Measurements from ENCODE around the gene RNF39. TPM values are rescaled to one million over a fixed set of nuclear protein-coding genes. Genes with fewer than 3 reads are reported as not detected.

Gene RNF39
- total and polyA plus RNA-seq, 2 of the 4 experiments (the other 2 are of a cell fraction), result not detected

DNA sequence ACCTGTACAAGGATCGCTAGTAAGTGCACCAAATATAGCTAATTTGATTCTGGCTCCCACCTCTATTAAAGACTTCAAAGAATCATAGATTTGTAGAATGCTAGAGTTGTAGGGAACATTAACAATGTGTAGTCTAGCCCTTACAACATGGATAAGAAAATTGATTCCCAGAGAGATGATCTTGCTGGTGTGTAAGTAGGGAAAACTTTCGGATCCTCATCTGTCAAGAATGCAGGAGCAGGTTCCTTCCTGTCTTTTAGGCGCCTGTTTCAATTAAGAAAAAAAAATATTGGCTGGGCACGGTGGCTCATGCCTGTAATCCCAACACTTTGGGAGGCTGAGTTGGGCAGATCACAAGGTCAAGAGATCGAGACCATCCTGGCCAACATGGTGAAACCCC lies 12.3 kb upstream of the RNF39 start:
- no peak overlapping the region for H3K4me2 ChIP-seq (ENCODE audit: low read depth, low read length)
- ATAC-seq (ENCODE audit: low read depth), result no peak
- no peak for DNase-seq
- no peak overlapping the region for H4K5ac ChIP-seq (ENCODE audit: low read depth, low read length)
- H4K8ac ChIP-seq (ENCODE audit: low read depth in 2 of 2, low read length in 2 of 2), result no peak overlapping the region
- no peak overlapping the region for H3K23ac ChIP-seq (ENCODE audit: low read depth, low read length)
- no peaks in the 10 kb centered on the region for H3K9me3 ChIP-seq (ENCODE audit: control insufficient read depth, insufficient read depth, low read length)
- H3K14ac ChIP-seq (replicated peaks; ENCODE audit: low read depth, low read length), result no peak overlapping the region
- no peak overlapping the region for H3K18ac ChIP-seq (ENCODE audit: low read depth, low read length)
- no peak overlapping the region for H3K56ac ChIP-seq (ENCODE audit: extremely low read depth, insufficient read depth, low read length)
- H3K9ac ChIP-seq (ENCODE audit: low read depth, low read length), result no peak overlapping the region
- no TSS peak for BruUV-seq (replicated peaks)
- peaks cover 3% of the 10 kb centered on the region for H3K4me1 ChIP-seq (ENCODE audit: control insufficient read depth, insufficient read depth, low read length)
- H3K36me3 ChIP-seq (ENCODE audit: control insufficient read depth, insufficient read depth, low read length), result no peaks in the 10 kb centered on the region
- H2AK9ac ChIP-seq (replicated peaks; ENCODE audit: low read depth, low read length, poor library complexity), result no peak overlapping the region
- H2BK20ac ChIP-seq (ENCODE audit: low read depth, low read length), result no peak overlapping the region
- no peak overlapping the region for H3K4ac ChIP-seq (ENCODE audit: low read depth, low read length)
- no peak overlapping the region for H4K91ac ChIP-seq (ENCODE audit: insufficient read depth, low read depth, low read length)
- H2AK5ac ChIP-seq (ENCODE audit: low read depth, low read length), result no peak overlapping the region
- no peak overlapping the region for H3K27ac ChIP-seq (ENCODE audit: insufficient read depth, low read length)
- in situ Hi-C loops (cut with MboI; ENCODE audit: low sequenced_read_pairs) (no loop called here), intact Hi-C loops (cut with micrococcal nuclease) (no loop called here), dilution Hi-C loops (cut with HindIII; ENCODE audit: low sequenced_read_pairs, unreplicated experiment) (no loop called here)
- H2BK5ac ChIP-seq (ENCODE audit: low read depth, low read length, poor library complexity, severe bottlenecking), result no peak overlapping the region
- no peaks in the 10 kb centered on the region for H3K79me1 ChIP-seq (ENCODE audit: low read depth in 1 of 2, low read length in 2 of 2)
- no peaks in the 10 kb centered on the region for H4K20me1 ChIP-seq (ENCODE audit: insufficient read depth, low read length)
- H3K27me3 ChIP-seq (ENCODE audit: control insufficient read depth, insufficient read depth, low read length), result peaks cover 11% of the 10 kb centered on the region
- H3K4me3 ChIP-seq (ENCODE audit: insufficient read depth, low read depth, low read length), result no peak overlapping the region
- H2AFZ ChIP-seq (replicated peaks; ENCODE audit: low read length, poor library complexity), result no peak overlapping the region
- H2BK15ac ChIP-seq (ENCODE audit: low read depth, low read length), result no peak overlapping the region
- H3K9me1 ChIP-seq (ENCODE audit: insufficient read depth, low read length), result no peaks in the 10 kb centered on the region
- TF ChIP-seq SMC3 (IDR thresholded peaks at IDR 0.05; ENCODE audit: low read depth, low read length), result no peak
- no peak for TF ChIP-seq RFX5 (IDR thresholded peaks at IDR 0.05; ENCODE audit: low read depth, low read length)
- TF ChIP-seq NFE2L2 (IDR thresholded peaks at IDR 0.05; ENCODE audit: low read depth, low read length), result no peak
- no peak for TF ChIP-seq MXI1 (IDR thresholded peaks at IDR 0.05; ENCODE audit: borderline replicate concordance, low read depth, low read length)
- no peak for TF ChIP-seq RCOR1 (IDR thresholded peaks at IDR 0.05; ENCODE audit: insufficient replicate concordance, low read length)
- TF ChIP-seq RAD21 (IDR thresholded peaks at IDR 0.05; ENCODE audit: low read length), result no peak
- TF ChIP-seq POLR2A (IDR thresholded peaks at IDR 0.05; ENCODE audit: low read depth, low read length), result no peak
- no peak for TF ChIP-seq BHLHE40 (IDR thresholded peaks at IDR 0.05; ENCODE audit: low read depth, low read length)
- TF ChIP-seq, protein P1, sequence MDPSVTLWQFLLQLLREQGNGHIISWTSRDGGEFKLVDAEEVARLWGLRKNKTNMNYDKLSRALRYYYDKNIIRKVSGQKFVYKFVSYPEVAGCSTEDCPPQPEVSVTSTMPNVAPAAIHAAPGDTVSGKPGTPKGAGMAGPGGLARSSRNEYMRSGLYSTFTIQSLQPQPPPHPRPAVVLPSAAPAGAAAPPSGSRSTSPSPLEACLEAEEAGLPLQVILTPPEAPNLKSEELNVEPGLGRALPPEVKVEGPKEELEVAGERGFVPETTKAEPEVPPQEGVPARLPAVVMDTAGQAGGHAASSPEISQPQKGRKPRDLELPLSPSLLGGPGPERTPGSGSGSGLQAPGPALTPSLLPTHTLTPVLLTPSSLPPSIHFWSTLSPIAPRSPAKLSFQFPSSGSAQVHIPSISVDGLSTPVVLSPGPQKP (IDR thresholded peaks at IDR 0.05; ENCODE audit: borderline replicate concordance, low read depth, low read length), result no peak
- H2BK120ac ChIP-seq (ENCODE audit: low read depth, low read length), result no peak overlapping the region
- CTCF ChIA-PET, result interaction anchor here (1.0 to 1.8 kb wide), 2 partner anchors 14 to 15 kb away, joined by 3 to 4 read pairs; no protein-coding TSS in a partner anchor
- no CpG with 5 or more reads among the region's 5 CpGs for WGBS, 2 experiments (ENCODE audit: extremely low coverage in 2 of 2, insufficient read length in 1 of 2)
- POLR2A ChIA-PET (ENCODE audit: unreplicated experiment), result no interaction called here
